ENCODE results near the gene FNDC3A.

FNDC3A gene

GRCh38 chr13:48975856-48976575, at the start of gene FNDC3A:
TSS of gene FNDC3A (plus strand) at chr13:48975912. CDS start at chr13:49006191, 30,279 bp downstream.
- peak within 1 kb of the TSS; percentile 79 for H3K4me3 ChIP-seq (ENCODE audit: control insufficient read depth, low read depth, low read length)
- TF ChIP-seq CTCF (conservative IDR thresholded peaks at IDR 0.05; ENCODE audit: control insufficient read depth, insufficient read depth, low read depth, low read length), result no peak
- DNase-seq (ENCODE audit: low read depth), result peak; percentile 73

- TF ChIP-seq CTCF (conservative IDR thresholded peaks at IDR 0.05; ENCODE audit: control insufficient read depth, insufficient read depth, low read depth, low read length), result no peak
- no peak overlapping the region for H3K4me3 ChIP-seq (ENCODE audit: control insufficient read depth, low read depth, low read length)
- DNase-seq (ENCODE audit: low read depth), result no peak
These were observed 46.8 kb upstream of the FNDC3A start for GRCh38 chr13:48928757-48929430.

GRCh38 chr13:48930918-48931317, 44.8 kb upstream of the FNDC3A start:
- no peak for DNase-seq (ENCODE audit: low read depth)
- no peak overlapping the region for H3K4me3 ChIP-seq (ENCODE audit: control insufficient read depth, low read depth, low read length)
- TF ChIP-seq CTCF (conservative IDR thresholded peaks at IDR 0.05; ENCODE audit: control insufficient read depth, insufficient read depth, low read depth, low read length), result no peak

GRCh38 chr13:48938308-48938943, 37.3 kb upstream of the FNDC3A start:
- TF ChIP-seq CTCF (conservative IDR thresholded peaks at IDR 0.05; ENCODE audit: control insufficient read depth, insufficient read depth, low read depth, low read length), result no peak
- no peak for DNase-seq (ENCODE audit: low read depth)
- H3K4me3 ChIP-seq (ENCODE audit: control insufficient read depth, low read depth, low read length), result no peak overlapping the region

GRCh38 chr13:48939728-48940127, 36.0 kb upstream of the FNDC3A start:
- H3K4me3 ChIP-seq (ENCODE audit: control insufficient read depth, low read depth, low read length), result no peak overlapping the region
- no peak for TF ChIP-seq CTCF (conservative IDR thresholded peaks at IDR 0.05; ENCODE audit: control insufficient read depth, insufficient read depth, low read depth, low read length)
- no peak for DNase-seq (ENCODE audit: low read depth)

- peak; percentile 82 for DNase-seq (ENCODE audit: low read depth)
- H3K4me3 ChIP-seq (ENCODE audit: control insufficient read depth, low read depth, low read length), result no peak overlapping the region
- no peak for TF ChIP-seq CTCF (conservative IDR thresholded peaks at IDR 0.05; ENCODE audit: control insufficient read depth, insufficient read depth, low read depth, low read length)
These were observed 33.6 kb upstream of the FNDC3A start for GRCh38 chr13:48942131-48942530.
